NT2/D1 (cell line): Measurements from ENCODE around the gene CFAP20DC.

Experiments used
- SUZ12 ChIP-seq: IDR thresholded peaks from 2 replicates; pipeline ENCODE4 v1.6.1; 2011; ENCODE audit not compliant: insufficient read length, insufficient read depth; ENCODE audit errors: extremely low read depth
- YY1 ChIP-seq: IDR thresholded peaks from 2 replicates; pipeline ENCODE4 v1.6.1; 2011; ENCODE audit not compliant: insufficient read length, insufficient read depth
- ZNF274 ChIP-seq: IDR thresholded peaks from 2 replicates; pipeline ENCODE4 v1.6.1; 2011; ENCODE audit warnings: mild to moderate bottlenecking, low read depth, low read length

DNA sequence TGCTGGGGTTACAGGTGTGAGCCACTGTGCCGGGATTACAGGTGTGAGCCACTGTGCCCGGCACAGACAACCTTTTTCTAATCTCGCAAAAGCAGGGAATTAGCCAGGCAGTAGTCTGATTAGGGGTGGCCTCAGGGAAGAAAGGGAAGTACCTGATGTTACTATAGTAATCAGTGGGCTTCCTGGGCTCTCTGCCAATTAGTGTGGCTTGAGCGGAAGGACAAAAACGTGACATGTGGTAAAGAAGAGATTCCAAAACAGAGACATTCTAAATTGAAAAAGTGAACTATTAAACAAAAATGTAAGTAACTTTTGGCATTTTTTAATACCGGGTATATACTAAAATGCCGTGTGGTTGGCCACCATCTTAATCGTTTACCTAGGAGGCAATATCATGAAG lies 48.1 kb downstream of the CFAP20DC start:
- TF ChIP-seq YY1 (no peak), SUZ12 (no peak), ZNF274 (no peak)
